ENCODE data around the gene HIVEP3. TPM values are rescaled to one million over a fixed set of nuclear protein-coding genes. Genes with fewer than 3 reads are reported as not detected.

The HIVEP3 gene
- total RNA-seq, 2 donors from 2014 or later = 0.13 to 0.99 TPM

GRCh38 chr1:41741244-41741643, 177.5 kb downstream of the HIVEP3 start:
- DNase-seq = no peak
- Mint-ChIP-seq H3K36me3 (ENCODE audit: low read depth) (no peaks in the 10 kb centered on the region), H3K4me1 (no peaks in the 10 kb centered on the region), H3K9me3 (no peaks in the 10 kb centered on the region), H3K4me3 (no peak overlapping the region), H3K27me3 (ENCODE audit: insufficient read depth) (no peaks in the 10 kb centered on the region), H3K27ac (no peak overlapping the region)
- Histone ChIP-seq H3K27me3 (ENCODE audit: control insufficient read depth, insufficient read depth, low read length, poor library complexity, severe bottlenecking) (no peaks in the 10 kb centered on the region), H3K36me3 (ENCODE audit: control insufficient read depth, insufficient read depth, low read length) (no peaks in the 10 kb centered on the region), H3K9ac (ENCODE audit: extremely low read depth, low read length, poor library complexity, severe bottlenecking) (no peak overlapping the region), H3K4me1 (ENCODE audit: control insufficient read depth, insufficient read depth, low read length) (no peaks in the 10 kb centered on the region), H3K9me3 (ENCODE audit: control insufficient read depth, low read length) (no peaks in the 10 kb centered on the region), H3K27ac (ENCODE audit: low read depth, low read length) (no peak overlapping the region), H3K4me3 (ENCODE audit: low read length) (no peak overlapping the region)
- WGBS, 2 experiments (ENCODE audit: insufficient coverage in 1 of 2, insufficient read length in 1 of 2) = 87 to 100% methylated on average over 1 to 7 of the region's 7 CpGs
- TF ChIP-seq CTCF (conservative IDR thresholded peaks at IDR 0.05) = no peak

- H3K4me3 ChIP-seq (ENCODE audit: low read length) = no peak overlapping the region
- Mint-ChIP-seq H3K4me1 (peaks cover under 1% of the 10 kb centered on the region), H3K36me3 (ENCODE audit: low read depth) (no peaks in the 10 kb centered on the region), H3K9me3 (no peaks in the 10 kb centered on the region), H3K27me3 (ENCODE audit: insufficient read depth) (peaks cover under 1% of the 10 kb centered on the region), H3K4me3 (no peak overlapping the region), H3K27ac (no peak overlapping the region)
- 77 to 100% methylated on average over 2 to 5 of the region's 5 CpGs for WGBS, 2 experiments (ENCODE audit: insufficient coverage in 1 of 2, insufficient read length in 1 of 2)
- no peak for DNase-seq
- no peaks in the 10 kb centered on the region for H3K9me3 ChIP-seq (ENCODE audit: control insufficient read depth, low read length)
- no peak for TF ChIP-seq CTCF (conservative IDR thresholded peaks at IDR 0.05)
- H3K27ac ChIP-seq (ENCODE audit: low read depth, low read length) = no peak overlapping the region
- H3K27me3 ChIP-seq (ENCODE audit: control insufficient read depth, insufficient read depth, low read length, poor library complexity, severe bottlenecking) = no peaks in the 10 kb centered on the region
- H3K36me3 ChIP-seq (ENCODE audit: control insufficient read depth, insufficient read depth, low read length) = no peaks in the 10 kb centered on the region
- no peak overlapping the region for H3K9ac ChIP-seq (ENCODE audit: extremely low read depth, low read length, poor library complexity, severe bottlenecking)
- H3K4me1 ChIP-seq (ENCODE audit: control insufficient read depth, insufficient read depth, low read length) = no peaks in the 10 kb centered on the region
Measured at GRCh38 chr1:41740630-41741239, 178.0 kb downstream of the HIVEP3 start.

- Histone ChIP-seq H3K27ac (ENCODE audit: low read depth, low read length) (no peak overlapping the region), H3K36me3 (ENCODE audit: control insufficient read depth, insufficient read depth, low read length) (no peaks in the 10 kb centered on the region), H3K9me3 (ENCODE audit: control insufficient read depth, low read length) (no peaks in the 10 kb centered on the region), H3K4me1 (ENCODE audit: control insufficient read depth, insufficient read depth, low read length) (no peaks in the 10 kb centered on the region), H3K27me3 (ENCODE audit: control insufficient read depth, insufficient read depth, low read length, poor library complexity, severe bottlenecking) (no peaks in the 10 kb centered on the region), H3K9ac (ENCODE audit: extremely low read depth, low read length, poor library complexity, severe bottlenecking) (no peak overlapping the region), H3K4me3 (ENCODE audit: low read length) (no peak overlapping the region)
- no peak overlapping the region for H3K27ac Mint-ChIP-seq
- no peaks in the 10 kb centered on the region for H3K36me3 Mint-ChIP-seq (ENCODE audit: low read depth)
- no peaks in the 10 kb centered on the region for H3K9me3 Mint-ChIP-seq
- no peak overlapping the region for H3K4me3 Mint-ChIP-seq
- peaks cover 4% of the 10 kb centered on the region for H3K4me1 Mint-ChIP-seq
- no peak for TF ChIP-seq CTCF (conservative IDR thresholded peaks at IDR 0.05)
- no peak for DNase-seq
- WGBS, 2 experiments (ENCODE audit: insufficient coverage in 1 of 2, insufficient read length in 1 of 2) = 94 to 100% methylated on average over 3 to 5 of the region's 5 CpGs
- H3K27me3 Mint-ChIP-seq (ENCODE audit: insufficient read depth) = peaks cover 4% of the 10 kb centered on the region
Measured at GRCh38 chr1:41740058-41740457, 178.7 kb downstream of the HIVEP3 start.
